Sigmoid colon (tissue), 7 donors: ENCODE results near the gene BRD4. TPM values are rescaled to one million over a fixed set of nuclear protein-coding genes. Genes with fewer than 3 reads are reported as not detected.

Experiments used
- DNase-seq: peaks from one replicate; pipeline ENCODE4 v3.0.0-alpha.2; 2019
- H3K27ac ChIP-seq, 4 donors: fragments of 200-600 bp; sonication (generic); one replicate each; pipeline ENCODE4 v1.5.1; 2016 to 2019; ENCODE audit warnings: mild to moderate bottlenecking in 1 of 4
- H3K27me3 ChIP-seq, 3 donors: fragments of 200-600 bp; sonication (generic); one replicate each; pipeline ENCODE4 v1.5.1; 2019; ENCODE audit warnings: mild to moderate bottlenecking in 1 of 3
- H3K36me3 ChIP-seq, 4 donors: fragments of 200-600 bp; sonication (generic); one replicate each; pipeline ENCODE4 v1.5.1; 2016 to 2019
- H3K4me1 ChIP-seq, 4 donors: fragments of 200-600 bp; sonication (generic); one replicate each; pipeline ENCODE4 v1.5.1; 2017 to 2019
- H3K4me3 ChIP-seq, 4 donors: fragments of 200-600 bp; sonication (generic); one replicate each; pipeline ENCODE4 v1.5.1; 2017 to 2019; ENCODE audit warnings: mild to moderate bottlenecking in 2 of 4, moderate library complexity in 1 of 4
- H3K9me3 ChIP-seq, 4 donors: fragments of 200-600 bp in 3 of 4; sonication (generic) in 3 of 4; one replicate each; pipeline versions ENCODE4 v1.5.1 to v1.6.1; 2013 to 2019
- EP300 ChIP-seq, 4 donors: sonication (generic); formaldehyde crosslinking; IDR thresholded peaks; one replicate each; pipeline ENCODE4 v1.6.1; 2017; ENCODE audit warnings: antibody characterized with exemption in 4 of 4
- POLR2A ChIP-seq, 2 donors: fragments of 450-650 bp; IDR thresholded peaks; one replicate each; pipeline ENCODE4 v1.6.1; 2016; ENCODE audit warnings: antibody characterized with exemption in 2 of 2, mild to moderate bottlenecking in 2 of 2, moderate library complexity in 2 of 2
- POLR2AphosphoS5 ChIP-seq, 4 donors: sonication (generic); formaldehyde crosslinking; IDR thresholded peaks; one replicate each; pipeline ENCODE4 v1.6.1; 2017; ENCODE audit warnings: antibody characterized with exemption in 4 of 4
- WGBS, 2 donors: extraction: QIAGEN DNeasy Blood & Tissue Kit; methylation state at CpG; one replicate each; pipeline ENCODE4 v1.1.7; 2013; 5-methylcytosine and 5-hydroxymethylcytosine counted together
- intact Hi-C: fragments of 100-400 bp; cut with DNase I; formaldehyde crosslinking; loops from one replicate; pipeline ENCODE4 v1.15.1; 2023
- polyA plus RNA-seq, 3 donors: library from polyadenylated mRNA; stranded (reverse); fragments of 200-250 nt; gene quantifications; one replicate each; pipeline ENCODE4 v1.2.3, GENCODE V29; 2013
- total RNA-seq, 4 donors: library from RNA; depleted of rRNA; stranded (reverse); fragments of >200 nt; gene quantifications; one replicate each; pipeline ENCODE4 v1.1.0, GENCODE V29; 2016
- TF ChIP-seq, protein P1 (sequence below), 4 experiments: fragments of 450-650 bp in 3 of 4; fragments of 200-600 bp in 1 of 4; IDR thresholded peaks; one replicate each; pipeline ENCODE4 v1.5.1; 2016 to 2019; ENCODE audit warnings: antibody characterized with exemption in 4 of 4, mild to moderate bottlenecking in 3 of 4, moderate library complexity in 2 of 4
- donor health status: healthy with polysubstance abuse.
- donor health status: Bipolar disorder and iron deficiency.
- donor health status: healthy.

The BRD4 gene
- total and polyA plus RNA-seq, 7 donors = 9.0 to 43.8 (median 20.1) TPM

DNA sequence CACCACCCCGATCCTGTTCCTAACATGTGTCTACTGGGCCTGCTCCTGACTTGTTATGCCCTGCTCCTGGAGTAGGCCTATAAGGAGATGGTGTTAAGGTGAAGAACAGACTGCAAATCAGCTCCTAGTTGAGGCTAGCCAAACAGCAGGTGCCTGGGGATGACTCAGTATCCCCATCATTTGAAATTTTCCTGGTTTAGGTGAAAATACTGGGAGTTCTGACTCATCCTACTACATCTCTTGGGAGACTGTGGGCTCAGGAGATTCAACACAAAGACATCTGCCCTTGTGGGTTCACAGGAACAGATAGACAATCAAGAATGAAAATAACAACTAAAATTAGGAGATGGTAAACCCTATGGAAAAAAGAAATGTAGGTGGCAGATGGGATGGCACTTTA is 41.2 kb downstream of the BRD4 start:
- 95 to 98% methylated on average over 1 of the region's 1 CpG for WGBS, 2 donors
- DNase-seq = no peak
- Histone ChIP-seq H3K9me3 (no peaks in the 10 kb centered on the region), H3K4me1 (peaks cover 0 to 100% (median 99%) of the 10 kb centered on the region in 4 donors), H3K27me3 (no peaks in the 10 kb centered on the region), H3K36me3 (no peaks in the 10 kb centered on the region), H3K4me3 (no peak overlapping the region), H3K27ac (peak overlapping the region in 1 of 4 donors; percentile 1)
- intact Hi-C loops = no loop called here
- no peak for TF ChIP-seq EP300 (IDR thresholded peaks at IDR 0.05)
- no peak for TF ChIP-seq POLR2A (IDR thresholded peaks at IDR 0.05)
- TF ChIP-seq, protein P1, sequence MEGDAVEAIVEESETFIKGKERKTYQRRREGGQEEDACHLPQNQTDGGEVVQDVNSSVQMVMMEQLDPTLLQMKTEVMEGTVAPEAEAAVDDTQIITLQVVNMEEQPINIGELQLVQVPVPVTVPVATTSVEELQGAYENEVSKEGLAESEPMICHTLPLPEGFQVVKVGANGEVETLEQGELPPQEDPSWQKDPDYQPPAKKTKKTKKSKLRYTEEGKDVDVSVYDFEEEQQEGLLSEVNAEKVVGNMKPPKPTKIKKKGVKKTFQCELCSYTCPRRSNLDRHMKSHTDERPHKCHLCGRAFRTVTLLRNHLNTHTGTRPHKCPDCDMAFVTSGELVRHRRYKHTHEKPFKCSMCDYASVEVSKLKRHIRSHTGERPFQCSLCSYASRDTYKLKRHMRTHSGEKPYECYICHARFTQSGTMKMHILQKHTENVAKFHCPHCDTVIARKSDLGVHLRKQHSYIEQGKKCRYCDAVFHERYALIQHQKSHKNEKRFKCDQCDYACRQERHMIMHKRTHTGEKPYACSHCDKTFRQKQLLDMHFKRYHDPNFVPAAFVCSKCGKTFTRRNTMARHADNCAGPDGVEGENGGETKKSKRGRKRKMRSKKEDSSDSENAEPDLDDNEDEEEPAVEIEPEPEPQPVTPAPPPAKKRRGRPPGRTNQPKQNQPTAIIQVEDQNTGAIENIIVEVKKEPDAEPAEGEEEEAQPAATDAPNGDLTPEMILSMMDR (IDR thresholded peaks at IDR 0.05) = no peak
- no peak for TF ChIP-seq POLR2AphosphoS5 (IDR thresholded peaks at IDR 0.05)

DNA sequence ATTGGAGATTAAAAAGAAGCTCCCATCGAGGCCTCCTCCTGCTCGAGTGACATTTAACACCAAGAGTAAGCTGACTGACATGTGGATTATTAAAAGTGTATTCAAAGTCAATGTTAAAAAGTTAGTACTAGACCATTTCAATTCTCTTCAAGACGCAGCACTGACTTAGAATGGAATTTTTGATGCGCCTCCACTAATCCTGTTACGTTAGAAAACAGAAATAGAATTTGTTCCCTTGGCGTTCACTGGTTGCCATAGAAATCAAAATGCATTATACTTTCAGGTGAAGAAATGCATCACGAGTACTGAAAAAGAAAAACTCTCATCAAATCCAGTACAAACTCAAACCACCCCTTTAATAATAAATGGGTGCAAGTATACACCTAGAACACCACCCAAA is 42.2 kb downstream of the BRD4 start:
- intact Hi-C loops = no loop called here
- WGBS, 2 donors = 73 to 79% methylated on average over 7 of the region's 7 CpGs
- Histone ChIP-seq H3K36me3 (no peaks in the 10 kb centered on the region), H3K4me1 (peaks cover 0 to 100% (median 99%) of the 10 kb centered on the region in 4 donors), H3K27ac (peak overlapping the region in 1 of 4 donors; percentile 21), H3K27me3 (no peaks in the 10 kb centered on the region), H3K9me3 (no peaks in the 10 kb centered on the region), H3K4me3 (no peak overlapping the region)
- TF ChIP-seq, protein P1 (IDR thresholded peaks at IDR 0.05) = no peak
- TF ChIP-seq POLR2A (IDR thresholded peaks at IDR 0.05) = no peak
- TF ChIP-seq EP300 (IDR thresholded peaks at IDR 0.05) = no peak
- no peak for TF ChIP-seq POLR2AphosphoS5 (IDR thresholded peaks at IDR 0.05)
- no peak for DNase-seq

DNA sequence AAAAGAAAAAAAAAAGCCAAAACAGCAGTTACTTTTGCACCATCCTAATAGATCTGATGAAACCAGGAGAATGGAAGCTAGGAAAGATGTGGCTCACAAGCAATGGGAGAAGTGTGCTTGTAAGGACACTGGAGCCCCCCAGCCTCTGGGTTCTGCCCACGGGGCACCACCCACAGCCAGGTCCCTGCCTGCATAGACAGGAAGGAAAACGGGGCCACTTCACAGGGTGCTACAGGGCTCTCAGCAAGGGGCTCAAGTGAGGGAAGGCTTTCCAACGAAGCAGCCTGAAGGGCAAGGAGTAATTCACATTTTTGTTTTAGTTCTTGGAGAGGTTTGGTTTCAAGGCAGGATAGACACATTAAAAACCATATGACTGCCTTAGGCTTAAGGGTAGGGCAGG is 42.7 kb downstream of the BRD4 start:
- TF ChIP-seq POLR2A (IDR thresholded peaks at IDR 0.05) = no peak
- TF ChIP-seq, protein P1 (IDR thresholded peaks at IDR 0.05) = no peak
- no peak for TF ChIP-seq POLR2AphosphoS5 (IDR thresholded peaks at IDR 0.05)
- TF ChIP-seq EP300 (IDR thresholded peaks at IDR 0.05) = no peak
- H3K9me3 ChIP-seq = no peaks in the 10 kb centered on the region
- 46 to 73% methylated on average over 3 of the region's 3 CpGs for WGBS, 2 donors
- DNase-seq = no peak
- H3K4me1 ChIP-seq = peaks cover 0 to 100% (median 99%) of the 10 kb centered on the region in 4 donors
- no peaks in the 10 kb centered on the region for H3K27me3 ChIP-seq
- H3K27ac ChIP-seq = peak overlapping the region in 1 of 4 donors; percentile 21
- no peaks in the 10 kb centered on the region for H3K36me3 ChIP-seq
- H3K4me3 ChIP-seq = no peak overlapping the region
- intact Hi-C loops = no loop called here

DNA sequence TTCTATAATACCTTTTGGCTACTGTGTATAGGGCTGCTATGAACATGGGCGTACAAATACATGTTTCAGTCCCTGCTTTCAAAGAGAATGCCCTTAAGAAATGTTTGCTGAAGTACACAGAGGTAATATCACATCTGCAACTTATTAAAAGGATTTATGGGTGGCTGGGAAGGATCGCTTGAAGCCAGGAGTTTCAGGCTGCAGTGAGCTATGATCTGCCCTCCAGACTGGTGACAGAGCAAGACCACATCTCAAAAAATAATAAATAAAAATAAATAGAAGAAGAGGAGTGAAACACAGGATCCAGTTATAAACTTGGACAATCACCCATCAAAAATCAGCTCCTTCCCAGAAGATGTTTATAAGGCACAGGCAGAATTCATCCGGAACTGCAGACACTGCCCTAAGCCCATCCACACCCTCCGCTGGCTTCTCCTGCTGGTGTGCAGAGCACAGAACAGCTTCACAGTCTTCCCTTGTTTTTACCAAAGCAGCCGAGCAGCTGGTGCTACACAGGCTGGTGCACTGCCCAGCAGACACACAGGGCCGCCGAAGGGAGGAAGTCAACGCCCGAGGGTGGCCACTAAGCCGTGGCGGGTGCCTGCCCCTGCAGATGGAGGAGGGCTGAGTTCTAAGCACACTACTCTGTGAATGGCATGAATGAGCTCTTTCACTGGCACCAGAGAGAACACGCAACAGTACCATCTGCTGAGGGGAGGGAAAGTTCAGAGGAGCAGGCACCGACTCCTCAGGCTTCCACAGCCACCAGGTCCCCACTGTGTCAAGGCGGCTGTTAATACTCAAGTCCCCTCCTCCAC is 44.0 kb downstream of the BRD4 start:
- WGBS, 2 donors = 31 to 51% methylated on average over 14 of the region's 14 CpGs
- peak; percentile 80 for DNase-seq
- Histone ChIP-seq H3K27ac (peak overlapping the region in 3 of 4 donors; percentile 29 to 66 (median 55)), H3K4me1 (peaks cover 0 to 100% (median 99%) of the 10 kb centered on the region in 4 donors), H3K9me3 (no peaks in the 10 kb centered on the region), H3K4me3 (peak overlapping the region in 1 of 4 donors; percentile 3), H3K36me3 (no peaks in the 10 kb centered on the region), H3K27me3 (no peaks in the 10 kb centered on the region)
- intact Hi-C loops = no loop called here
- TF ChIP-seq POLR2A (IDR thresholded peaks at IDR 0.05) = no peak
- no peak for TF ChIP-seq EP300 (IDR thresholded peaks at IDR 0.05)
- peak in 2 of 4 donors; percentile 43 to 50 for TF ChIP-seq POLR2AphosphoS5 (IDR thresholded peaks at IDR 0.05)
- TF ChIP-seq, protein P1 (IDR thresholded peaks at IDR 0.05) = no peak
